GM19193 (cell line): Measurements from ENCODE around the gene C1orf21.

ENCODE experiments used
- POLR2A ChIP-seq: IDR thresholded peaks from 4 replicates; pipeline ENCODE4 v1.6.1; 2011; ENCODE audit not compliant: insufficient read depth, insufficient read length; ENCODE audit errors: extremely low read depth

C1orf21 gene

DNA sequence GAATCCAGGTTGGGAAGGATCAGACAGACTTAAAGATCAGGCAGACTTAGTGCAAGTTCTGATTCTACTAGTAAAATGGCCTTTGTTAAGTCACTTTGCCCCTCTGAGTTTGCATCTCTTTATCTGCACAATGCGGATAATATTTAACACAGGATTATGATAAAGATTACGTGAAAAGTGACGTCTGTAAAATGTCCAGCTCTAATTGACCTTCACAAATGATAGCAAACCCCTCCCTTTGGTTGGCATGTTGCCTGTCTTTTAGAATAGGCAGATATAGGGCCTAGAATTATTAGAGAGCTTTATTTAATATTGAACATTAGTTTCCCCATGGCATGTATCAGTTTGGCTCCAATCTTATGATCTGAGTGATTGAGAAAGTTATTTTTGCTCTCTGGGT, 55.4 kb downstream of the C1orf21 start:
- no peak for TF ChIP-seq POLR2A

DNA sequence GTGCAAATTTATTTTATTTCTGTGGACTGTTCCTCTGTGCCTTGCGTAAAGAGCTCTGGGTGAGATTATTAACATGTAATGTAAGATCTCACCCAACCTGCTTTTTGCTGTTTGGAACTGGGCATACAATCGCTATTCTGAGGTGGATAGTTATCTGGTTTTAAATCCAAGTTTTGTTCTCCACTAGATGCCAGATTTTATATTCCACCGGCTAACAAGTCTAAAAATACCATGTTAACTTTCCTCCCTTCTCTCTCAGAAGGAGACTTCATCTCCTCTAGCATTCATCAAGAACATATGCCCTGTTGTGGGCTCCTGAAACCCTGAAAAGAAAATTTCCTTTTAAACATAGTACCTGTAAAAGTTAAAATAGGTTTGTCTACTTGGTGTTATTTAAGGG, 56.4 kb downstream of the C1orf21 start:
- TF ChIP-seq POLR2A: no peak

DNA sequence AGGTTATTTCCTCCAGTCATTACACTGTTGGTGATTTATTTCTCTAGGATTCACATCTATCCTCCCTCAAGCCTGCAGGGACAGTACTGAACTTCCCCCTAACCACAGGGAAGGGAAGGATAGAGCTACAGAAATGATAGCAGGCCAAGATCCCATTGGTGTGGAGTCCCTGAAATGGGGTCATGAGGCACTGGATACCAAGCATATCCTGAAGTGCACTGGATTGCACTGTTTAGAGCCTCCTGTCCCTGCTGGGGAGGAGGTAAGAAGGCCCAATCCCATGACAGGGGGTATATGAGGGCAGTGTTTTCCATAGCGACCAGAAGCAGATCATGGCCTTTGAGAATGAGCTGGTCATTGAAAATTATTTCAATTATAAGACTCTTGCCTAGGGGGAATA, 56.8 kb downstream of the C1orf21 start:
- no peak for TF ChIP-seq POLR2A

DNA sequence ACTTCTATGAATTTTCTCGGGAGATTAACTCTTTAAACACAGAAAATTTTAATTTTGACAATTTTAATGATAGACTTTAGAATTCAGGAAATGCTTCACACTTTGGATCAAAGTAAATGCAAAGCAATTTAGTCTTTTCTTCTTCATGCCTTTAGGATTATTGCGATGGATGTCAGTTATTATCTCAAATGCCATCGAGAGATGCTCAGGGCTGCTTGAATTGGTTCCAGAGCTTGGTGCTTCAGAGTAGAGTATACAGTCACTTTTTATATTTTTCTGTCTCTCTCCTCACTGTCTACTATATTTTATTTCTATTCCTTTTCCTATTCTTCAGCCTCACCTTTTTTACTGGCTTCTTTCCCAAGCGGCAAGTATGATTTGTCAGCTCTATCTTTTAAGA, 59.2 kb downstream of the C1orf21 start:
- no peak for TF ChIP-seq POLR2A

DNA sequence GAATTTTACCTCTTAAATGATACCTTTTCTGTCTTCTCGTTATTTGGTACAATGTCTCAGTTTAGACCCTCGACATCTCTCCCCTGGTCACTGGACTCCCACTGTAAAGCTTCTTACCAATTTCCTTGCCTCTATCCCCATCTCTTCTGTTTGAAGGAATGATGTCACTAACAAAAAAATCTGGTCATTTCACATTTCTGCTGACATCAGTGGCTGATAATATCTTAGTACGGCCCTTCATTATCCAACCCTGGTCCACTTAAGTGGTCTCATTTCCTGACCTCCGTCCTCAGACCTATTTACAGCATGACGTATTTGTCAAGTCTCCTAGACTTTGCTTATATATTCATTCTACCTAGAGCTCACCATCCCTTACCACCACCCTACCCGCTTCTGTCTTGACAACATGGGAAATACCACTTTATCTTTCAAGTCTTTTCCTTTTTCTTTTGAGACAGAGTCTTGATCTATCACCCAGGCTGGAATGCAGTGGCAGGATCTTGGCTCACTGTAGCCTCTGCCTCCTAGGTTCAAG, 60.9 kb downstream of the C1orf21 start:
- TF ChIP-seq POLR2A: no peak

DNA sequence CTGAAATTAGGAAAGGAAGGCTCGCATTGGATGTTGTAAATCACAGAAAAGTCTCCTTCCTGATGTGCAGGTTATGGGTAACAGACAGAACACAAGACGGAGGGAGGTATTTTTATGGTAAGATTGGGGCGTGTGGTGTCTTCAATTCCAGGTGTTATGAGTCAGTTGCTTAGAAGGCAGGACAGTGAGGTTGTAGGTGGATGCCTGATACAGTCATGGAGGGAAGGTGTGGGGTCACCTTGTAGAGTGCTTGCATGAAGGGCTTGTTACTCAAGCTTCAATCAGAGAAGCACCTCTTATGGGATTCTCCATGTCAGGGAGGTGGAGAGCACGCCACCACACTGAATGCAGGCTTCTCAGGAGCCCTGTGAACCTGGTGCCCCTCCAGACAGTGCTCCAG, 63.1 kb downstream of the C1orf21 start:
- TF ChIP-seq POLR2A: no peak

DNA sequence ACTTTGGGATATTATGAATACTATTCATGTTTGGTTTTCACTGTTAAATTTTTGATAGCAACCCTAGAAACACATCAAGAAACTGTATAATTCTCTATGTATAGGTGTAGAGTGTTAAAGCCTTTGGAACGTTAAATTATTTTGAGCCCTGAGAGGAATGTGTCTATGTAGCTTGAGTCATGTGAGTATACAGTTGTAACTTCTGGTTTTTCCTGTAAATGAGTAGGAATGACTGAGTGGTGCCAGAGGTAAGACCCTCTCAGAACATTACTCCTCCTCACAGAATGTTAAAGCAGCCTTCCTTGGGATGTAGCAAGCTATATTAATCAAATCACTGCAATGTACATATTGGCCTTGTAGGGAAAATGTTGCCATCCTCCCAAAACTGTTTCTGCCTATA, 69.0 kb downstream of the C1orf21 start:
- TF ChIP-seq POLR2A: no peak

DNA sequence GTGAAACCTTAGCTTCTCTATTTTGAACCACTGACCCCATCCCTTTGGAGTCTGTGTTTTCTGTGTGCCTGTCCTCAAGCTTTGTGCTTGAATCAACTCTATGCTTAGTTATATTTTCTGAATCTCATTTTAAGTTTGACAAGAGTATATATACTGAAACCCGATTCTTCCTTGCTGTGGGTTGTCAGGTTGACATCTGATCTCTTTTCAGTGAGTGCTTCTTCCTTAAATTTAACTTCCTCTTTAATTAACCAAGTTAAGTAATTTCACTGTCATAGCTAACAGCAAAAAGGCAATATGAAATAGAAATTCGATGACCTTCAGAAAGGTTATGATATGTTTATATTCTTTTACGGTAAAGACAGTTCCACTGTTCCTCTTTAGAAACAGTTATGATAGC, 69.4 kb downstream of the C1orf21 start:
- TF ChIP-seq POLR2A: no peak

DNA sequence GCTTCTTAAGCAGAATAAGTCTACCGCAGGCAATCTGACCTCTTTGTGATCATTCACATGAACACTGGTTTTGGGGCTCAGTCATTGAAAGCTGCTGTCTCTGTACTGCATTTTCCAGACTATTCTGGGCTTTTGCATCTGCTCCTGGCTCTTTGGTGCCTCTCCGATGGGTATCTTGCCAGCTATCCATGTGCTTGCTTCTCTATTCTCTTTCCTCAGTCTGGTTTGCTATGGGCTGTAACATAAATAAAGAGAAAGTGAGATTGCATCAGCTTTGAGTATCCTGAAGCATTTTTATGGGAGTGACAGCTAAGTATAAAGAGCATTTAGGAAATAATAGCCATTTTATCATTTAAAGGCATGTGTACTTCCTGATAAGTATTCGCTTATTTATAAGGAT, 70.7 kb downstream of the C1orf21 start:
- no peak for TF ChIP-seq POLR2A

DNA sequence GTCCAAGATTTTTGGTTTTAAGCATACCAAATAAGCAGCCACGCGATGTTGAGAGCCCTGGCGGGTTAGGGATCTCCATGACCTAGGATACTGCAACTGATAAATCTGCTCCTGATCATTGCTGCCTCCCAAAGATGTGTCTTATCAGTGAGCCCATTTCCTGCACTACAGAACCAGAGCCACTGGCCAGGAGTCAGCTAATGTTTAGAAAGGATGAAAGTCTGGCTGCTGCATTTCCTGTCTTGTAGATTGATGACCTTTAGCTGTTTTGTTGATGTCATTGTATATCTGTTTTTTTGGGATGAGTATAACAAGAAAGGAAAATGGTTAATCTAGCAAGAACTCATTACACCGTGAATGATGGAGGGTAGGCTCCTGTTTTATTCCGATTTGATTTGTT, 74.5 kb downstream of the C1orf21 start:
- no peak for TF ChIP-seq POLR2A

DNA sequence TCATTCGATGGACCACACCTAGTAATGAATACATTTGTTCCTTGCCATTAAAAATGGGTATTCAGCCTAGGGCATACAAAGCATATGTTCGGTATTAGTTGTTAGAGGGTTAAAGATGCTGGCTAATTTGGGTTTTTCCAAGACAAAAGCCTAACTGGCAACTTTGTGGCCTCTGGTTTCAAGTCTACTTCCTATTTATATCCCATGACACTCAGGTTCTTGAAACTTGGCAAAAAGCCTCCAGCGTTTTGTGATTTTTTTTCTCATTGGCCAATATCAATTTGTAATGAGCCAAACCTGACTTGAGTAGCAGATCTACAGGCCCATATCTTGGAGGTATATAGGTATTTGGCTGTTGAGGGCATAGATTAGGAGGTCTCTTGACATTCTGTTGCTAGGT, 75.3 kb downstream of the C1orf21 start:
- TF ChIP-seq POLR2A: no peak

DNA sequence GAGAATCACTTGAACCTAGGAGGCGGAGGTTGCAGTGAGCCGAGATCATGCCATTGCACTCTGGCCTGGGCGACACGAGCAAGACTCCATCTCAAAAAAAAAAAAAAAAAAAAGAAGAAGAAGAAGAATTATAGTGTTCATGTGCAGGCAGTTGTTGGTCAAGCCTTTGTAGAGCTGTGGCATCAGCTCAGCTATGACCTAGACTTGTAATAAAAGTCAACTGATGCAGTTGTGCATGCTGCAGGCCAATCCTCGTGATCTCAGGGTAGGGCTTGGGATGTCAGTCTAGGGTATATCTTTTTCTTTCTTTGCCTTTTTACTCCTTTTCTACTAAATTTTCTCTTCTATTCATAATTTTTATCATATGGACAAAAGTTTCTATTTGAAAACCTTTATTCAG, 76.2 kb downstream of the C1orf21 start:
- TF ChIP-seq POLR2A: no peak

DNA sequence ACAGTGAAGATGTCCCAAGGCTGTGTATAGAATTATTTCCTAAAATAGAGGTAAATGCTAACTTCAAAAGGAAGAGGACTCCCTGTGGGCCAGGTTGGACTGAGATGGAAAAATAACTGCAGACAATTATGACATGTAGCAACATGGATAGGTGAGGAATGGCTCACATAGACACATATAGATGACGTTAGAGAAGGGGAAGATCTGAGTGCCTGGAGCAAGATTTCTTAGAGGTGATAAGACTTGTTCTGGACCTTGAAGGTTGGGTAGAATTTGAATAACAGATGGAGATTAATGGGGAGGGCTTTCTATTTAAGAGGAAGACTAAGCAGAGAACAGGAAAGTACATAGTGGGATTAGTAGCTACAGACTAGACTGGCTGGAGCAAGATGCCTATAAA, 76.9 kb downstream of the C1orf21 start:
- no peak for TF ChIP-seq POLR2A

DNA sequence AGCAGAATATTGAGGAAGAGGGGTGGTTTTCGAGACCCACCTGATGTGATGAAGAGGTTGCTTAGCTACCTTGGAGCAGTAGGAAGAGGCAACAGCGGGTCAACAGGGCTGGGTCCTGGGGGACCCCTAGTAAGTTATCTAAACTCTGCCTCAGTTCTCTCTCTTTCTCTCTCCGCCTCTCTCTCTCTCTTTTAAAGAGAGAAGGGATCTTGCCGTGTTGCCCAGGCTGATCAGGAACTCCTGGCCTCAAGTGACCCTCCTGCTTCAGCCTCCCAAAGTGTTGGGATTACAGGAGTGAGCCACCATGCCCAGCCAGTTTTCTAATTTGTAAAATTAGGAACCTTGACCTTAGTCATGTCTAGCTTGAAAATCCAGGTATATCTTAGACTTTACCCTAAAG, 77.9 kb downstream of the C1orf21 start:
- TF ChIP-seq POLR2A: no peak

DNA sequence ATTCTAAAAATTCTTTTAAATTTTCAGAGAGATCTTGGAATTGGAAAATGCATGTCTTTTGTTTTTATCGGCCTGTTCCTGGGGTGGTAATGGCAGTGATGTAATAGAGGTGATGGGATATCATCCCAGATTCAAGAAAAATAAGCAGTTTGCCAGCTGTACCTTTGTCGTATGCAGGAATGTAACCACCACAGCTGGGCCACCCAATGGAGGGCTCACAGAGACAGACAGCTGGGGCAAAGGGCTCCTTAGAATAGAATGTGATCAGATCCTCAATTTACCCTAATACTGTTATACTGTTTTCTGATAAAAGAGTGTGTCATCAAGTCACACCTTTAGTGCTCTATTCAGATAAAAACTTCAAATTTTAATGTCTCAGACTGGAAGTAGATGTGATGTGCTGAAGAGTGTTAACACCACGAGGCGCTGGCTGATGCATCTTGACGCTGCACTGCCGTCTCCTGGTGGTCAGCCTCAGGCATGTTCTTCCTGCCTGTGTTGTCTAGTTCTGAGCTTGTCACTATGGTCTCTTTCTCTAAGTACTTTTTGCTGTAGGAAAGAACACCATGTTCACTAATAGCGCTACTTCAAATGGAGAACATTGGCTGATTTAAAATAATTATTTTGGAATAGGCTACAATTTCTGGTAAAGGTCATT, 78.8 kb downstream of the C1orf21 start:
- TF ChIP-seq POLR2A: no peak

DNA sequence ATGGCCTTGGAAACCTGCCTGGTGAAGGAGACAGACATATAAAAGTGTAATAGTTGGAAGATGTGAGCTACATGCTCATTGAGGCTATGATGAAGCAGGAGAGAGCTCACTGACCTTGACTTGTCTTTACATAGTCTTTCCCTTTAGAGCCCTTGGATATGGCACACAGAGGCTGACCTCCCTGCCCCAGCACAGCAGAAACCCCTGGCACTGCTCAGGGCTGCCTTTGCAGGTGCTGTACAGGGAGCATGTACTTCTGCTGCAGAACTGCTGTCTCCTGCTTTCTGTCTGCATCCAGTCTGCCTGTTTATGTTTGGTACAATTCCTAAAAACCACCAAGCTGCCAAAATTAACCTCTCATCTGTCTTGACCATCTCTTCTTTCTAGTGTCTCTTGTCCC, 80.5 kb downstream of the C1orf21 start:
- no peak for TF ChIP-seq POLR2A

DNA sequence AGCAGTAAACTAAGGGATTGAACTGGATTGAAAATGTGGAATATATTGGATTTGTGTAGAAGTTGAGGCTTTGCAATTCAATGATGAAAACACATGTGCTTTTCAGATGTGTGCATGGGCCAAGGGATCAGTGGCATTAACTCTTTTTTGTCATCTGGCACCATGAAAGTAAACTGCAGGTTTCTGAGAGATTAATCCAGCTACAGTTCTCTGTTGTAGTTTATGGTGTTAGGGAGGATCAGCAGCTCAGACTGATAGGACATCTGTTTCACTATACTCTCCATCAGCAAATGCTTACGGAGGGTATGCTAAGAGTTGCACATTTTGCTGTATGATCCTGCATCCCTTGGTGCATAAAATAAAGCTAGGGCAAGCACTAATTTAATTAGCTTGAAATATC, 82.6 kb downstream of the C1orf21 start:
- no peak for TF ChIP-seq POLR2A

DNA sequence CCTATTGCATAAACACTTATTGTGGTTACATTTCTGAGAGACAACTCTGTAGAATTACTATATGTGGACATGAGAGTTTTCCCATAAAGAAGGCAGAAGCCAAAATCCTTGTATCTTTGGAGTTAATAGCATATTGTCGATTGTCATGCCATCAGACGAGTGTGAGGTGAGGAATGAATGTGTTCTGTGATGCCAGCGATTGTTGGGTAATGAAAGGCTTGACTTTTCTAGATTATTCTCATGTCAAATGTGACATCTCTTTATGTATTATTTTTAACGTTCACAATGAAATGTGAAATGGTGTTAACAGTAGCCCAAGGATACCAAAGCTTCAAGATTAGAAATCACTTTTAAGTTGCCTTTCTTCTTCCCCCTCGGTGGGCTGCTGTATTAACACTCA, 84.9 kb downstream of the C1orf21 start:
- TF ChIP-seq POLR2A: no peak

DNA sequence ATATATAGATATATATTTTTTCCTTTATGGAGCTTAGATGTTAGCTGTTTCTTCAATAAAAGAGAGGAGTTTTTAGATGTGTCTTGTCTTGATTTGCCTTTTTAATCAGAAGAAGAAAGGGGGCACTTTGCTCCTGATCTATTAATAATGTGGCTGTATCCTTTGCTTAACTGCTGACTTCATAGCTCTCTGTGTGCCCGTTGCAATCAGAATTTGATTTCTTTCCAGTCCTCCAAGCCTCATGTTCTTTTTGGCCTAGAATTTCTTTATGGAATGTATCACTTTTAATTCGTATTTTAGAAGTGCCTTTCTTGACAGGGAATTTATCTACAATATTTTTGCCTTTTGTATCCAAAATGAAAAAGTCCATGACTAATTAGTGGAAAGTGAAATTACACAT, 85.3 kb downstream of the C1orf21 start:
- no peak for TF ChIP-seq POLR2A
